ENCODE results near the gene PITHD1. TPM values are rescaled to one million over a fixed set of nuclear protein-coding genes. Genes with fewer than 3 reads are reported as not detected.
"Not testable (repeated sequence)": the region's sequence is repeated elsewhere in the genome, so short reads cannot be mapped to it uniquely, and the experiment has no call there.

The PITHD1 gene
- total RNA-seq, 1 donor from 2014 or later, result 49.0 TPM

DNA sequence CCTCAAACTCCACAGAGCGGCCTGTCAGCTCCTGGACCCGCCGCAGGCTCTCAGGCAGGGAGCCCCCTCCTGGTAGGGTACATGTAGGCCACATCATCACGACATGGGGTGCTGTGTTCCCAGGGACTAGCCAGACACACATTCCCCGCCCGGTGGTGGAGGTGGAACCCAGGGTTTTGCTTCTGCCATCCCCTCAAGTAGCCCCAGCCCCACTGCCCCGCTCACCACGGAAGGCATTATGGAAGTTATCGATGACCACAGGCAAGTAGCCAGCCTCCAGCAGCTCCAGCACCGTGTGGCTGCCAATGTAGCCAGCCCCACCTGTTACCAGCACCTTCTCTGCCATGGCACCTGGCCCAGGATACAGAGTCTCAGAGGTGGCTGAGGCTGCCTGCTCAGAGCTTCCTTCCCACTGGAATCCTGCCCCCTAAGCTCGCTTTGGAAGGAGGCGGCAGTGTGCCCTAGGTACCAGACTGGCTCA is 20.5 kb downstream of the PITHD1 start:
- DNase-seq (ENCODE audit: low spot score), result peak; percentile 59

DNA sequence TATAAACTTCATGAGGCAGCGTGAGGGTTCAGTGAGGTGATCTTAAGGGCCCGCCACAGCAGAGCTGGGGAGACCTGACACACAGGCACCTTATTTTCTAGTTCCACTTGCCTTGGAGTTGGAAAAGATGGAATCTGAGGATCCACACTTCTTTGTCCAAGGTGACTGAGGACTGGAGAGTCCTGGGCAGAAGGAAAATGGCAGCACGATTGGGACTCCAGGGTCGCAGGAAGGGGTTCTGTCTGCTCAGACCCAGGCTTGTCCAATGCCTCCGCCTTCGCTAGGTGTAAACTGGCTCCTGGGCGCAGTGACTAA is 21.0 kb downstream of the PITHD1 start:
- DNase-seq (ENCODE audit: low spot score), result no peak

DNA sequence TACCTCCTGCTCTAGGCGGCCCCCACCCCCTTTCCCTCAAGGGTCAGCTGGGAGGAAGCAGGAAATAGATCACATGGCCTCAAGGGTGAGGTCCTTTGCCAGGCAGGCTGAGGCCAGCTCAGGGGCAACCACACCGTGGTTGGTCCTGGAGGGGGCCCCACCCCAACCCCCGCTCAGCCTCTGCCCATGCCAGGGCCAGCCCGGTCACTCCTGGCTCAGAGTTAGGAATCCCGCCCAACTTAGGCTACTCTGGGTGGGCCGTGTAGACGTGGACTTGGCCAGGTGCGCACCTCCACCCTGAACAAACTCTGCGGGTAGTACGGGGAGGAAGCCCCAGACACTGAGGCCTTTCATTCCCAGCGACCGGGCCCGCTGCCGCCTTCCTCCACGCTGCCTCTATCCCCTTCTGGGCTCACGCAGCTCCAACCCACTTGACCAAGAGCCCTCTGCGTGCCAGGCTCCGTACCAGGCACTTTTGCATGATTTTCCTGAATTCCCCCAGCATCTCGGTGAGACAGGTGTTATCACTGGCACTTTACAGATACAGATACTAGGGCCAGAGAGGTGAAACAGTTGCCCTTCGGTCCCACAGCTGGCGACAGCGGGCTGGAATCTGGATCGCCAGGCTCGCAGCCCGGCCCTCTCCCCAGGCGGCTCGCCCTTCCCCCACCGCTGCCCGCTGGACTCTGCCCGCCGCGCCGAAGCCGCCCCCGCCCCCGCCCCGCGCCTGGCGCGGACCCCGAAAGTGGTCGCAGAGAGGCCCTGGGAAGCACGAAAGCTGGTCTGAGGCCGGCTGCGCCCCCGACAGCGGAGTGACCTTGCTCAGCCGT is 21.6 kb downstream of the PITHD1 start:
- peak; percentile 88 for DNase-seq (ENCODE audit: low spot score)

DNA sequence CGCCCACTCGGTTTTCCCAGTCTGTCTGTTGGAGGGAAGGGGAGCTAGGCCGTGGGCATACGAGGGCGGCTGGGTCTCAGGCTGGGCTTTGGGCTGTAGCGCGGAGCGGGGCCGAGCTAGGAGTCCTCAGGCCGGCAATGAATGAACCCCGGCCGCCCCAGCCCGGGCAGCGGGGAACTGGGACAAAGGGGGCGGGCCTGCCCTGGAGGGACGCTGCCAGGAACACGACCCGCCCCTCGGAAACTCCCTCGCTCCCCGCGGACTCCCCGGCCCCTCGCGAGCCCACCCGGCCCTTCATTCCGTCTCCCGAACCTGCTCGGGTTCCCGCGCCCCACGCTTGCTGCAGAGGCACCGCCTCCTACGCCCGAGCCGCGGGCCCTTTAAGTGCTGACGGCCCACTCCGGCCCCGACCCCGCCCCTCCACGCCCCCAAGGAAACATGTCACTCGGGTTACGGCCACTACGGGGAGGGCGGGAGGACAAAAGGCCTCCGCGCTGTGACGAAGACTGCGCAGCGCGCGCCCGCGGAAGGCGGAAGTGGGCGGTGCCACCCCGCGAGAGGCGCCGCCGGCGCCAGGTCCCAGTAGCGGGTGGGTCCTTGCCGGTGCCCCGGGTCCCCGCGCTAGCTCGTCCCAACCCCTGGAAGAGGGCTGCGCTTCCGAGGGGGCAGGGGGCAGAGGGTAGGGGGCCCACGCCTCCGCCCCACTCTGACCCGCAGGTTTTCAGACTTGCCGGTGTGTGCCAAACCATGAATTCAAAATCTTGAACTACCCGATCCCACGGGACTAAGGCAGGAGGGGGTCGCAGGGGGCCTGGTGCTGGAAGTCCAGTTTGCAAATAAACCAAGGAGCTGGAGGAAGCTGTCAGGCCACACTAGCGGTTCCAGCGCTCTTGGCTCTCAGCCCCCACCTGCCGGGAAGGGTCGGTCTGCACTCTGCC is 22.5 kb downstream of the PITHD1 start, which contains the start of gene GALE:
TSS of gene GALE (minus strand) at position 355 of the 938 bp plus-strand sequence. CDS start 1,747 bp downstream, outside the sequence.
- peak; percentile 97 for DNase-seq (ENCODE audit: low spot score)

DNA sequence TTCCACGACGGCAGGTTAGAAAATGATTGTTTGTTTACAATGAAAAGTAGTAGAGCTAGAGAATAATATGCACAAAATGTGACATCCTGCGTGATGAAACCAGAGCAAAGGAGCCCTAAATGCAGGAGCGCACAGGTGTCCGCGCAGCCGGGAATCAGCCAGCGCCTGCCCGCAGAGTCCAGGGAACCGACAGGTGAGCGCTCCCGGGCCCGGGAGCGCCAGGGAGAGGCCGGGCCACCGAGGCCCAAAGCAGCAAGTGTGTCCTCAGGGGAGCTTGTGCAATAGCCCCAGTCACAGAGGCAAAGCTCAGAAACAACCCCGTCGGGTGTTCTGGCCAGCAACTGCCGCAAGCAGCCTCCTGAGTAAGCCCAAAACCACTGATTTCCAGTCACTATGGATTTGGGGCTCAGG is 23.1 kb downstream of the PITHD1 start:
- no peak for DNase-seq (ENCODE audit: low spot score)

DNA sequence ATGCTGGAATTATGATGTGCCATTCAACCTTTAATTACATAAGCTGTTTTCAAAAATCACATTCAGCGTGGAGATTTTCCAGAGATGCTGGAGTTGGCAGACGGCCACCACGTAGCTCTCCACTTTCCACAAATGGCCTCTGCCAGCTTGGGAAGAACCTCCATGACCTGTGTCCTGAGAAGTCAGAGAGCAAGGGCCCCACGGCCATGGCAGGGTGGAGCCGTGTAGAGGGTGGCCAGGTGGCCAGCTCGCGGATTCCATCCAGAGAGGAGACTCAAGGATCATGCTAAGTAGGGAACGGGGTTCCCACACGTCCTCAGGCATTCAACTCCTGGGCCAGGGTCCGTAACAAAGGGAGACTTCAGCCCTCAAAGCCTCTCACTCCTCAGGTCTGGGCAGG is 23.7 kb downstream of the PITHD1 start:
- no peak for DNase-seq (ENCODE audit: low spot score)

DNA sequence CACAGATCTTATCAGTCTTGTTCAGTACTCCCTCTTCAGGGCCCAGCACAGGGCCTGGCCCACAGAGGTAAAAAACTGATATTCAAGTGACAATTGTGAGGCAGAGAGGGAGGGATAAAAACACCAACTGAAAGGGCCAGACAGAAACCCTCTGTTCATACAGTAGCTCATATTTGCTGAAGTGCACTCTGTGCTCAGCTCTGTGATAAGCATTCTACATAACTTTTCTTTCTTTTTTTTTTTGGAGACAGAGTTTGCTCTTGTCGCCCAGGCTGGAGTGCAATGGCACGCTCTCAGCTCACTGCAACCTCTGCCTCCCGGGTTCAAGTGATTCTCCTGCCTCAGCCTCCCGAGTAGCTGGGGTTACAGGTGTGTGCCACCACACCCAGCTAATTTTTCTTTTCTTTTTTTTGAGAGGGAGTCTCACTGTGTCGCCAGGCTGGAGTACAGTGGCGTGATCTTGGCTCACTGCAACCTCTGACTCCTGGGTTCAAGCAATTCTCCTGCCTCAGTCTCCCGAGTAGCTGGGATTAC is 24.7 kb downstream of the PITHD1 start:
- not testable (repeated sequence) for DNase-seq (ENCODE audit: low spot score)

DNA sequence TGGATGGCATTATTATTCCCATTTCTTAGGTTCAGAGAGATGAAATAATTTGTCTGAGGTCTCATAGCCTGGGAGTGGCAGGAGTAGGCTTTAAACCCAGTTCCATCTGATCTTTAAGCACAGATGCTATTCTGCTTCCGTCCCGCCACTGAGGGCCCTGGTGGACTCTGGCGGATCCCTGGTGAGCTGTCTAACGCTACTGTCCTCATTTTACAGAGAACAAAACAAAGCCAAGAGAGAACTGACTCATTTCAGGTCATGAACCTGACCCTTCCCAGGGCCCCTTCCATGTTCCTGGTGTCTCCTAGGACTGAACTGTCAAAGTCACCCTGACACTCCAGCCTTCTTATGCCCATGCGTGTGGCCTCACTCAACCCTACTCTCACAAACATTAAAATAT is 25.5 kb downstream of the PITHD1 start:
- no peak for DNase-seq (ENCODE audit: low spot score)

DNA sequence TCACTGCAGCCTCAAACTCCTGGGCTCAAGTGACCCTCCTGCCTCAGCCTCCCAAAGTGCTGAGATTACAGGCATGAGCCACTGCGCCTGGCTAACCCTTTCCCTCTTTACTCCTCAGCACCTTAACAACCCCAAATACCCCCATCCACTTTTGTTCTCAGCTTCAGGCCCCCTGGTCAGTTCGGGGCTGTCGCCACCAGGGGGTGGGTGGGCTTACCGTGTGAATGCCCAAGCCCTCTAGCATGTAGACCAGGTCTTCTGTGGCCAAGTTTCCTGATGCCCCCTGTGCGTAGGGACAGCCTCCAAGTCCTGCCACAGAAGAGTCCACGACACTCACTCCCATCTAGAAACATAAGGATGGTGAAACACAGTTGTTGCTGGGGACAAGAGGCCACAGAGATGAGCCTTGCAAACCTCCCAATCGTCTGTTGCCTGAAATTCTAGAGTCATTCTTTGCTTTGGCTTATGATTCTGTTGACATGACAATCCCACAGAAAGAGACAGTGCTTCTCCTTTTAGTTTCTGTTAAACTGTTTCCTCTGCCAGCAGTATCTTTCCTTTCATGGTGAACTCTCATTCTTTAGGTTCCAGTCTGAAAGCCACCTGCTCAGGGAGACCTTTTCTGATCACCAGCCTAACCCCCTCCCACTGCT is 26.1 kb downstream of the PITHD1 start:
- no peak for DNase-seq (ENCODE audit: low spot score)

DNA sequence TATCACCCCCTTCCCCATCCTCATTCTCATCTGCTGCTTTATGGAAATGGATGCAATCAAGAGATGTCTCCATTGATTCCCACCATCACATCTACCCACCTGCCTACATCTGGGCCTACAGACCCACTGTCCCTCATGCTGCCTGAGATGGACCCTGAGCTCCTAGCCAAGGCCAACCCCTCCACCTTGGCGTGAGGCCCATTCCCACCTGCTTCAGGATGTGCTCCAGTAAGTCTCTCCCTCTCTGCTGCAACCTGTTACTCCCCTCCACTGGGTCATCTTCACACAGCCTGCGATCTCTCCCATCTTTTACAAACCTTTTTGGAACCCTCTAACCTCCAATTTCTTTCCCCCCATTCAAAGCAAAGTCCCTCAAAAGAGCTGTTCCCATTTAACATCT is 26.8 kb downstream of the PITHD1 start:
- no peak for DNase-seq (ENCODE audit: low spot score)

DNA sequence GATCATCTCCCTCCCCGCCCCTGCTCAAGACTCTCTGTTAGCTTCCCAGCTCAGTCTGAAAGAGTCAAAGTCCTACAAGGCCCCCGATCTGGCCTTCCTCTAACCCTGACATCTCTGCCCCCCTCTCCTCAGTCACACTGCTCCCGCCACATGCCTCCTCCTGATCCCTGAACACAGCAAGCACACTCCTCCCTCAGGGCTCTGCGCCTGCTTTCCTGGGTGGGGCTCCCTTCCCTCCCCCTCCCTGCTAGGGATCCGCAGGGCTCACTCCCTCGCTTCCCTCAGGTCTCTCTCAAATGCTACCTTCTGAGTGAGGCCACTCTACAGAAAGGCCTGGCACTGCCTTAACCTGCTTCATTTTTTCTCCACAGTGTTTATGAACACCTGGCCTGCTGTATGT is 28.1 kb downstream of the PITHD1 start:
- DNase-seq (ENCODE audit: low spot score), result no peak

DNA sequence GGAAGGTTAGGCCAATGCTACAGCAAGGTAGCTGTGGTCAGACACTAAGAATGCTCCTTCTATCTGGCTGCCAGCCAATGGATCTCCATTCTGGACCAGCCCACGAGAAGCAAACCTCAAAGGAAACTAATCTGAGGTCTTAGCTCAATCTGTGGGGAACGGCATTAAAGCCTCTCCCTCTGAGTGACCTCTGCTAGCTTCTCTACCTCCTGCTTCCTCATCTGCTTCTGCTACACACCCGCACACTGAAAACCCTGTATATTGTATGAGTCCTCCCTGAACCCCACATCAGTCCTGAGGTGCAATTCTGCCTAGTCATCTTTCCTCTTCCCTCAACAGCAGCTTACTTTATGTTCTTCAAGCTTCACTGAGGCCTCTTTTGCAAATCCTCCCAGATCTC is 29.2 kb downstream of the PITHD1 start:
- DNase-seq (ENCODE audit: low spot score), result no peak

DNA sequence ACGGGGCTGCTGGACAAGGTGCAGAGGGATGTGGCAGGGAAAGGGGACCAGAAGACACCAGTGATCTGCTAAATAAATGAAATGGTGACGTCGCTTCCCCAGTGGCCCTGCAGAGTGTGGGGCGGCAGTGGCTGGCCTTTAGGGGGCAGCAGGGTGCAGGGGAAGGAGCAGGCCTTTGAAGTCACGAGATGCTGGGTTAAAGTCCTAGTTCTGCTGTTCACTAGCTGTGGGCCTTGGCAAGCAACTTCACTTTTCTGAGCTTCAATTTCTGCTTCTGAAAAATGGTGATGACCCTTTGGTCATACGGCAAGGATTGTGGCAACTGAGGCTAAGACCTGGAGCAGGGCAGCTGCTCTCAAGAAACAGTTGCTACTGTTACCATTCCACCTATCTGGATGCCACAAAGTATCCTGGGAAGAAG is 31.5 kb downstream of the PITHD1 start:
- peak; percentile 80 for DNase-seq (ENCODE audit: low spot score)

DNA sequence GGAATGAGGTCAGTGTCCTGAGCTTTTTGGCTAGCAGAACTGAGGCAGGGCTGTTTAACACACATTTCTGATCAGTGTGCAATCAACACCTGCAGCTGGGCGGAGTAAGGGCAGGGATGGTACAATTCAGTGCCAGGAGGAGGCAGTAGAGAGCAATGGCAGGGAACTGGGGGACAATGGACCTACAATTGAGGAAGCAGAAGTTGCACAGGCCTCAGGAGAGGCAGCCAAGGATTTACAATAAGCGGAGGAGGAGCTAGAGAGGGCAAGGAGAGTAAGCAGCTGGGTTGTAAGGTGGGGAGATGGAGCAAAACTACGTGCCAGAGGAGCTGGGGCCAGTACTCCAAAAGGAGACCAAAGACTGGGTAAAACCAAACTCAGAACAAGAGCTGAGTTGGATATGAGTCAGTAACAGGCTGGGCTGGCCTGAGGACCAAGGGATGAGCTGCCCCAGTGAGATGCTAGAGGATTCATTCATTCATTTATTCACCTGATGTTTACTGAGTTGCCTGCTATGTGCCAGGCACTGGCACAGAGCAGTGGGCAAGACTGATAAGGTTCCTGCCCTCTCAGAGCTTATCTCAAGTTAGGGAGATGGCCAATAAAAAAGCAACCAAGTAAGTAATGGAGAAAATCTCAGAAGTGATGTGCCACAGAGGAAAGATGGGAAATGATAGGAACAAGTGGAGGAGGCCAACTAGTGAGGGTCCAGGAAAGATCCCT is 32.8 kb downstream of the PITHD1 start:
- DNase-seq (ENCODE audit: low spot score), result peak; percentile 51

DNA sequence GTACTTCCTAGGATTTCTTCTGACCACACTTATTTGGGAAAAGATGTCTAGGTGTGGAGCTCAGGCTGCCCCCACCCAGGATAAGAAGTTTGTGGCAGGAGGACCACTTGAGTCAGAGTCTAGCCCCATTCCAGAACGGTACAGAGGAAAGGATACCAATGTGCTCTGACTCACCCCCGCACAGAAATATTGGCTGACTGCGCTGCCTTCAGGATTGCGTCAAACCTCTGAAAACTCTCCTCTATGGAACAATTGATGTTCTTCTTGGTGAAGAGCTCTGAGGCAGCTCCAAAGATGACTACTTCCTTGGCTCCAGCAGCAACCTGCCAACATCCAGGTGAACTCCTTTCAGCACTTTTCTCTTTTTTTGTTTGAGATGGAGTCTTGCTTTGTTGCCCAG is 35.8 kb downstream of the PITHD1 start:
- no peak for DNase-seq (ENCODE audit: low spot score)

DNA sequence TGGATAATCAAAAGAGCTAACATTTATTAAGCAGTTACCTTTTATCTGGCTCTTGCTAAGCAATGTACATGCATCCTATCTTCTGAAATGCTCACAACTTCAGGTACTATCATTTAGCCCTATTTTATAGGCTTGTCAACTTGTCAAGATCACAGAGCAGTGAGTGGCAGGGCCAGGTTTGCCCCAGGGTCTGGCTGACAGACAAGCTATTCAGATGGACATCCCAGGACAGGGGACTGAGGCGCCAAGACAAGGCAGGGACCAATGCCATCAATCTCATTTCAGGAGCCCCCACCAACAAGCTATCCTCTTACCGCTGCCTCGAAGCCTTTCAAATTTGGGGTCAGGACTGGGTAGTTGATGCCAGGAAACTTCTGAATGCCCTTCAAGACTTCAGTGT is 38.1 kb downstream of the PITHD1 start:
- no peak for DNase-seq (ENCODE audit: low spot score)

DNA sequence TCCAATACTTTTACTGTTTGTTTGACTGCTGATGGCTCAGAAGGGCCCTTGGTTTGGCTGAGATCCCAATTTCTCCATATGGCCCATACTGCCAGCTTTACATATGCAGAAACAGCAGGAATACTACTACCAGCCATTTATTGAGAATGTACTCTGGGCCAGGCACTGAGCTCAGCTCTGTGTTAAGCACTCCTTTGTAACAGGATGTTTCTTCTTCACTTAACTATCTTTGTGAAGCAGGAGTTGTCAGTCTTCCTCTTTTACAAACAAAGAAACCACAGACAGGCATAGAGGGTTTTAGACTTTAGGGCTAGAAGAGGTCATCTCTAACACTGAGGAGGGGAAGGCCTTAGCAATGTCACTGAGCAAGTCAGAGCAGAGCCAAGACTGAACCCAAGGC is 38.7 kb downstream of the PITHD1 start:
- no peak for DNase-seq (ENCODE audit: low spot score)

DNA sequence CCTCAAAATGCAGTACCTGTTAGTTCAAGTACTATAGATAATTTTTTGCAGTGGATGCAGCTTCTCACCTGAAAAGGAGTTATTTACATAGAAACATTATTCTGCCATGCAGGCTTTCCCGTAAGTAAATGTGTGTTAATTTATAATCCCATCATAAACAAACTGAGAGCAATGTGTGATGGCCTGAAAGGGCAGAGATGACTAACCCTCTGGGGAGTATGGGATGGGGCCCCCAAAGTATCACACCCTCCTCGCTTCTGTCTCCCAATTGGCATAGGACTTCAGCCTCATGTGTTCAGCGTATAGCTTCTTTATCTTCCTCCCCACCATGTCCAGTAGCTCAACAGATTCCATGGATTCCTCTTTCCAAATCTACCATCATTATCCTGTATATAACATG is 39.4 kb downstream of the PITHD1 start:
- DNase-seq (ENCODE audit: low spot score), result no peak

DNA sequence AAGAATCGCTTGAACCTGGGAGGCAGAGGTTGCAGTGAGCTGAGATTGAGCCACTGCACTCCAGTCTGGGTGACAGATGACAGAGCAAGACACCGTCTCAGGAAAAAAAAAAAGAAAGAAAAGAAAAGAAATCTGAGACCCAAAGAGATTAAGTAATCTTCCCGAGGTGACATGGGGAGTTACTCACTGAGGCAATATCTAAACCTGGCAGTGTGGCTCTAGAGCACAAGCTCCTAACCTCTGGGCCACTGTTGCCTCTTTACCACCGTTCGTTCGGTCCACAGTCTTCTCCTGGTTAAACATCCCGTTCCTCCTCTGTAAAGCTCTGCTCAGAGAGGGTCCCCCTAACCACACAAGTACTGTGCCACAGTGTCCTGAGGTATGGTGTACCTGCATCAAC is 45.5 kb downstream of the PITHD1 start:
- DNase-seq (ENCODE audit: low spot score), result no peak

DNA sequence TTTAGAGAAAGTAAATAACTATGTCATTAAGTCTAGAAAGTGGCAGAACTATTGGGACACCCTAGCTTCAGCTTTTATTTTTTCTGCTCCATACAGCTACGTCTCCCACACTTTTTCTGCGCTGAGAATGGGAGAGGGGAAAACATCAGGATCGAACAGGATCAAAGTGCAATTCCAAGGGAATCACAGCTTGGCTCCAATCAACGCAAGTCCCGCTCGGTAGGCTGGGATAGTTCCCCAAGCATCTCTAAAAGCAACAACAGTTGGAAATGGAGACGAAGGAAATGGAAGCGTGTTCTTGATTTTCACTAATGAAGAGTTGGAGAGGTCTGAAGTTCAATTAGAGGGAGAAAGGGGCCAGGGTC is 46.5 kb downstream of the PITHD1 start:
- DNase-seq (ENCODE audit: low spot score), result no peak

DNA sequence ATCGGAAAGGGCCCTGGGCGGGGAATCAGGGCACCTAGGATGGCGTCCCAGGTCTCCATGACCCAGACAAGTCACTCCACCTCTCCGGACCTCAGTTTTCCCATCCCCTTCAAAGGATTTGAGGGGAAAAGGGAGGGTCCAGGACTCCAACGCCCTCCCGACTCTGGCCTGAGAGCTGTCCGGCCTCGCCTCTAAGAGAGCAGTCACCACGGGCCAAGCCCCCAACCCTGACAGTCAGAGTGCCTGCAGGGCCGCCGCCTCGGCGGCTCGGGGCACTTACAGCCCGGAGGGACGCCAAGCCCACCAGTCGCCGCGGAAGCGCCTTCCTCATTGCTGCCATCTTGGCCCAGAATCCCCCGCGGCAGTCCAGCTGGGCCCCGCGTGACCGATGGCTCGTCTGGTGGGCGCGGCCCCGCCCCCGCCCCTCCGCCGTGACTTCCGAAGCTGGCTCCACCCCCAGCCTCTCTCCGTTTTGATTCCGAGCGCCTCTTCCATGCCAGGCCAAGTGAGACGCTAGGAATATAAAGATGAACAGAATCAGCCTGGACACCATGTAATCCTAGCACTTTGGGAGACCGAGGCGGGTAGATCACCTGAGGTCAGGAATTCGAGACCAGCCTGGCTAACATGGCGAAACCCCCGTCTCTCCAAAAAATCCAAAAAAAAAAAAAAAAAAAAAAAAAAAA is 47.0 kb downstream of the PITHD1 start, which contains the start of gene HMGCL:
TSS of gene HMGCL (minus strand) at position 354 of the 686 bp plus-strand sequence. CDS start at position 340, 14 bp downstream.
- peak; percentile 92 for DNase-seq (ENCODE audit: low spot score)
